Osteoblast (primary cell): ENCODE measurements around the gene DACT3. TPM values are rescaled to one million over a fixed set of nuclear protein-coding genes. Genes with fewer than 3 reads are reported as not detected.

Source experiments
- DNase-seq: peaks from one replicate; pipeline ENCODE4 v3.0.0; 2011; ENCODE audit warnings: low spot score, mixed read lengths; ENCODE audit not compliant: insufficient read length; ENCODE audit errors: missing footprints
- H2AFZ ChIP-seq: 2 replicates; pipeline ENCODE4 v1.6.0; 2011; ENCODE audit warnings: mild to moderate bottlenecking, low read length
- H3K27ac ChIP-seq: 2 replicates; pipeline ENCODE4 v1.5.1; 2011; ENCODE audit warnings: mild to moderate bottlenecking, low read depth, low read length, moderate library complexity
- H3K27me3 ChIP-seq: 2 replicates; pipeline ENCODE4 v1.6.0; 2012; ENCODE audit warnings: mild to moderate bottlenecking, control low read depth, inconsistent platforms, low read length, moderate library complexity; ENCODE audit not compliant: insufficient read depth
- H3K36me3 ChIP-seq: 2 replicates; pipeline ENCODE4 v1.5.1; 2011; ENCODE audit warnings: mild to moderate bottlenecking, low read length, control low read depth, moderate library complexity; ENCODE audit not compliant: insufficient read depth
- H3K4me1 ChIP-seq: 2 replicates; pipeline ENCODE4 v1.5.1; 2011; ENCODE audit warnings: mild to moderate bottlenecking, low read length, control low read depth, moderate library complexity; ENCODE audit not compliant: insufficient read depth
- H3K4me2 ChIP-seq: 2 replicates; pipeline ENCODE4 v1.6.0; 2011; ENCODE audit warnings: mild to moderate bottlenecking, low read length; ENCODE audit not compliant: insufficient read depth
- H3K4me3 ChIP-seq: fragments of 200-600 bp; sonication (generic); 3 replicates; pipeline ENCODE4 v1.5.1; 2012; ENCODE audit warnings: mild to moderate bottlenecking, low read length, inconsistent platforms; ENCODE audit not compliant: insufficient read depth
- H3K79me2 ChIP-seq: 2 replicates; pipeline ENCODE4 v1.6.0; 2012; ENCODE audit warnings: mild to moderate bottlenecking, low read length, control low read depth, inconsistent platforms; ENCODE audit not compliant: insufficient read depth
- H3K9me3 ChIP-seq: 2 replicates; pipeline ENCODE4 v1.5.1; 2011; ENCODE audit warnings: low read depth, low read length, control low read depth
- H4K20me1 ChIP-seq: 2 replicates; pipeline ENCODE4 v1.6.0; 2012; ENCODE audit warnings: mild to moderate bottlenecking, low read length, control low read depth; ENCODE audit not compliant: insufficient read depth
- total RNA-seq: library from RNA; depleted of rRNA; stranded (reverse); fragments of >200 nt; gene quantifications from 2 replicates; pipeline ENCODE4 v1.2.3, GENCODE V29; 2012
- TF ChIP-seq, protein P1 (sequence below): IDR thresholded peaks from 2 replicates; pipeline ENCODE4 v1.5.1; 2011; ENCODE audit warnings: mild to moderate bottlenecking, low read depth, low read length, moderate library complexity; ENCODE audit errors: extremely low read depth

DACT3 gene
- total RNA-seq, 1 donor: 1.8 TPM

DNA sequence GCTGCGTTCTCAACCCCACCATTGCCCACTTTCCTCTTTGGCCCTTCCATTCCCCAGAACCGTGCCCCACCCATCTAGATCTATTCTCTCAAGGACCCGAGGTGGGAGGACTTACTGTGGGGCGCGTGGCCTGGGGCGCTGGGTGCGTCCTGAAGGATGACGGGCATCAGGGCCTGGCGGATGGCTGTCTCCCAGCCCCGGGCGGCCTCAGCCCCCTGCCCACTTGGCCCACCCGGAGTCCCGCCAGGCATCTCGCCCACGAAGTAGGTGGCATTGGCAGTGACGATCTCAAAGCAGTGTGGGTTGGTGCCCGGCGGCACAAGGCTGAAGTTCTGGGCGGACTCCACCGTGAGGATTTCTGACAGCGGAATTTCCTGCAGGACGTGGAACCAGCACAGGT lies 32.8 kb upstream of the DACT3 start:
- peaks cover 69% of the 10 kb centered on the region for H3K36me3 ChIP-seq
- no peaks in the 10 kb centered on the region for H3K79me2 ChIP-seq
- no peaks in the 10 kb centered on the region for H3K27me3 ChIP-seq
- H3K9me3 ChIP-seq: no peaks in the 10 kb centered on the region
- no peak for DNase-seq
- no peak overlapping the region for H2AFZ ChIP-seq
- no peak overlapping the region for H3K4me3 ChIP-seq
- peaks cover 6% of the 10 kb centered on the region for H3K4me1 ChIP-seq
- H3K4me2 ChIP-seq: no peak overlapping the region
- TF ChIP-seq, protein P1, sequence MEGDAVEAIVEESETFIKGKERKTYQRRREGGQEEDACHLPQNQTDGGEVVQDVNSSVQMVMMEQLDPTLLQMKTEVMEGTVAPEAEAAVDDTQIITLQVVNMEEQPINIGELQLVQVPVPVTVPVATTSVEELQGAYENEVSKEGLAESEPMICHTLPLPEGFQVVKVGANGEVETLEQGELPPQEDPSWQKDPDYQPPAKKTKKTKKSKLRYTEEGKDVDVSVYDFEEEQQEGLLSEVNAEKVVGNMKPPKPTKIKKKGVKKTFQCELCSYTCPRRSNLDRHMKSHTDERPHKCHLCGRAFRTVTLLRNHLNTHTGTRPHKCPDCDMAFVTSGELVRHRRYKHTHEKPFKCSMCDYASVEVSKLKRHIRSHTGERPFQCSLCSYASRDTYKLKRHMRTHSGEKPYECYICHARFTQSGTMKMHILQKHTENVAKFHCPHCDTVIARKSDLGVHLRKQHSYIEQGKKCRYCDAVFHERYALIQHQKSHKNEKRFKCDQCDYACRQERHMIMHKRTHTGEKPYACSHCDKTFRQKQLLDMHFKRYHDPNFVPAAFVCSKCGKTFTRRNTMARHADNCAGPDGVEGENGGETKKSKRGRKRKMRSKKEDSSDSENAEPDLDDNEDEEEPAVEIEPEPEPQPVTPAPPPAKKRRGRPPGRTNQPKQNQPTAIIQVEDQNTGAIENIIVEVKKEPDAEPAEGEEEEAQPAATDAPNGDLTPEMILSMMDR: no peak
- H4K20me1 ChIP-seq: peaks cover 5% of the 10 kb centered on the region
- H3K27ac ChIP-seq: no peak overlapping the region

- no peaks in the 10 kb centered on the region for H3K79me2 ChIP-seq
- no peak overlapping the region for H2AFZ ChIP-seq
- no peak overlapping the region for H3K27ac ChIP-seq
- TF ChIP-seq, protein P1: no peak
- H3K4me3 ChIP-seq: no peak overlapping the region
- no peak overlapping the region for H3K4me2 ChIP-seq
- peaks cover 74% of the 10 kb centered on the region for H3K36me3 ChIP-seq
- peaks cover 6% of the 10 kb centered on the region for H3K4me1 ChIP-seq
- no peaks in the 10 kb centered on the region for H3K27me3 ChIP-seq
- H3K9me3 ChIP-seq: no peaks in the 10 kb centered on the region
- H4K20me1 ChIP-seq: peaks cover 5% of the 10 kb centered on the region
- no peak for DNase-seq
These were observed 32.1 kb upstream of the DACT3 start for GRCh38 chr19:46692918-46693722.

DNA sequence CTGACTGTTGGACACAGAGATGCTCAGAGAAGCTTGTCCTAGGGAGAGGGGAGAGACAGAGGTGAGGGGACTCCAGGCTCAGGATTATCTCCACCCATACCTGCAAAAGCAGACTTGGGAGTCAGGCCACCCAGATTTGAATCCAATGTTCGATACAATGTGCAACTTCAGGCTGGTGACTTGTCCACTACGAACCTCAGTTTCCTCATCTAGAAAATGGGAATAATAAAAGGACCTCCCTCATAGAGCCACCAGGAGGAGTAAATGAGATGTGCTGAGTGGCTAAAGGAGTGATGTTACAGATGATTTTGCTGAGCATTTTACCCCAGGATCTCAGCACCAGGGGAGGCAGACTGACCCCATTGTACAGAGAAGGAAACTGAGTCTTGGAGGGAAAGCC lies 31.0 kb upstream of the DACT3 start:
- Histone ChIP-seq H3K4me3 (no peak overlapping the region), H3K79me2 (no peaks in the 10 kb centered on the region), H3K27me3 (no peaks in the 10 kb centered on the region), H3K4me1 (no peaks in the 10 kb centered on the region), H3K27ac (no peak overlapping the region), H3K36me3 (peaks cover 85% of the 10 kb centered on the region), H2AFZ (no peak overlapping the region), H3K9me3 (no peaks in the 10 kb centered on the region), H4K20me1 (peaks cover 5% of the 10 kb centered on the region), H3K4me2 (no peak overlapping the region)
- TF ChIP-seq, protein P1: no peak
- no peak for DNase-seq

- TF ChIP-seq, protein P1: no peak
- Histone ChIP-seq H2AFZ (no peak overlapping the region), H3K4me1 (no peaks in the 10 kb centered on the region)
These were observed 30.1 kb upstream of the DACT3 start for GRCh38 chr19:46691104-46691503.

More at GRCh38 chr19:46691104-46691503, 30.1 kb upstream of the DACT3 start:
- no peaks in the 10 kb centered on the region for H3K79me2 ChIP-seq
- no peaks in the 10 kb centered on the region for H3K27me3 ChIP-seq
- peaks cover 80% of the 10 kb centered on the region for H3K36me3 ChIP-seq
- H3K27ac ChIP-seq: no peak overlapping the region
- H3K4me3 ChIP-seq: no peak overlapping the region
- peaks cover 5% of the 10 kb centered on the region for H4K20me1 ChIP-seq
- H3K9me3 ChIP-seq: no peaks in the 10 kb centered on the region
- no peak overlapping the region for H3K4me2 ChIP-seq
- peak; percentile 79 for DNase-seq
